ENCODE results near the gene ADARB1.

Gene ADARB1

DNA sequence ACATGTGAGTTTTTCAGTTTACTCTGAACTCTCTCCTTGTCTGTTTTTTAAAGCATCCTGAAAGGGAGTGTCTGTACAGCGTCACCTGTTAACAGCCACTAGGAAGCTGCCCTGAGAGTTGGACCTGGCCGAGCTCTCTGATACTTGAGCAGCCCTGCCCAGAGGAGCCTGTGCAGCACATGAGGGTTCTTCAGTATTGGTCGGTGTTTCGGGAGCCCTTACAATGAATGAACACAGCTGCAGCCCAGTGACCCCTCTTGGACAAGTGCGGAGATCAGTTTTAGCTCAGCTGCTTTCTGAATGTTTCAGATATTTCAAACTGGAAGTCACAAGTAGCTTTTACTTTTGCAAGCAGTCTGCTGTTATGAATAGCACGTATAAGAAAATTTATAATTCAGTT is 39.2 kb downstream of the ADARB1 start:
- in situ Hi-C loops (cut with HindIII; ENCODE audit: low sequenced_read_pairs) = no loop called here

GRCh38 chr21:45114072-45114471 is 39.7 kb downstream of the ADARB1 start:
- in situ Hi-C loops (cut with HindIII; ENCODE audit: low sequenced_read_pairs) = no loop called here

DNA sequence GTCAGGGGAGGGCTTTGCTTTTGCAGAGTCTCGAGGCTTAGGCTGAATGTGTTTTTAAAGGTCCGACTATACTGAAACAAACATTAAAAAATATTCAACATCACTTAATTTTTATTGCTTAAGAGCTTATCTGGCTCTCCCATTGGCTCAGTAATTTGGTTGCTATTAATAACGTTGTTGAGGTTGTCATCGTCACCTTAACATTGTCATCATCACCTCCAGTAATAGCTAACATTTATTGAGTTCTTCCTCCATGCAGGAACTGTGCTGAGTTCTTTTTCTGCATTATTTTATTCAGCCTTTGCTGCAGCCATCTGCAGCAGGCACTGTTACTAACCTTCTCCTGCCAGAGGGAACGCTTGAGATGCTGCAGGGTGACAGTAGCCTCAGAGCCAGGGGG is 40.1 kb downstream of the ADARB1 start:
- in situ Hi-C loops (cut with HindIII; ENCODE audit: low sequenced_read_pairs) = no loop called here

GRCh38 chr21:45115141-45115540 is 40.8 kb downstream of the ADARB1 start:
- in situ Hi-C loops (cut with HindIII; ENCODE audit: low sequenced_read_pairs) = loop anchor here (5.0 kb wide), 2 partner anchors 43 to 308 kb away; partner anchors contain the start of gene ADARB1

DNA sequence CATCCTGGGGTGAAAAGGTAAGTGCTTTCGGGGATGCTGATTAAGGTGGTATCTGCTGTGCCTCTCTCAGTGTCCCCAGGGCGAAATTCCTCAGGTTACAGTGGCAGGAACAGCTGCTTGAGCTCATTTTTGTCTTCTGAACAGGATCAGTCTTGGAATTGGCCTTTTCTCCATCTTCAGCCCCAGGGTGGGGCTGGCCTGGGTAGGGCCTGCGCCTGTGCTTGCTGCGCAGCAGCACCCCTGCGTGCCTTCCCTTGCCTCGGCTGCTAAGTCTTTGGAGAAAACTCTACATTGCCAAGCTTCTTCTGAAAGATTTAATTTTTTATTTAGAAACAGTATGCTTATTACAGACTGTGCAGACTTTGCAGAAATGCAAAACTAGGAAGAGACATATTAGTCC is 41.7 kb downstream of the ADARB1 start:
- in situ Hi-C loops (cut with HindIII; ENCODE audit: low sequenced_read_pairs) = loop anchor here (5.0 kb wide), 2 partner anchors 44 to 309 kb away; partner anchors contain the start of gene ADARB1

DNA sequence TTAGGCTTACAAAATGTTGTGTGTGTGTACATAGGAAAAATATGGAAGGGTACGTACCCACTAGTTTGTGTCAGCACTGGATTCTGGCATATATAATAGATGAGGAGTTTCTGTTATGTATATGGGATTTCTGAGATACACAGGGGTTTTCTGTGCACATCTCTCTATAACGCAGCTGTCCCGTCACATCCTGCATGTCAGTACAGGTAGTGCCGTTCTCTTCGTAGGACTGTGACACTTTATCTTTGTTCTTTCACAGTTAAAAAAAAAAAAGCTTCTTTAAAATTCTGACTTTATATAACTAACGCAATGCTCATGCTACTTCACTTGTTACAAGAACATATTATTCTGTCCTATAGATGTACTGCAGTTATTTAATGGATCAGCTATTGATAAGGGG is 42.9 kb downstream of the ADARB1 start:
- in situ Hi-C loops (cut with HindIII; ENCODE audit: low sequenced_read_pairs) = loop anchor here (5.0 kb wide), 2 partner anchors 45 to 310 kb away; partner anchors contain the start of gene ADARB1

DNA sequence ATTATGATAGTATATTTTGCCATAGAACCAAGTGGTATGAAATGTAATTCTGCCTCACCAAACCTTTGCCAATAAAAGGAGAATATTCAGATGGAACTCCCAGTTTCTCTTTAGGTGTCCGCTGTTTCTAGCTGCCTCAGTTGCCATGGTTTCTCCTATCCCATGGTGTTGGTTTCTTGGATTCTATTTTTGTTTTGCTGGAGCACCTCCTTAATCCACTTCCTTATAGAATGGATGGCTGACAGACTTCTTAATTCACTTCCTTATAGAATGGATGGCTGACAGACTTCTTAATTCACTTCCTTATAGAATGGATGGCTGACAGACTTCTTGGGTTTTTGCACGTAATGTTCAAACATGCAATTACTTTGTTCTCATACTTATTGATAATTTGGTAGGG is 43.7 kb downstream of the ADARB1 start:
- in situ Hi-C loops (cut with HindIII; ENCODE audit: low sequenced_read_pairs) = loop anchor here (5.0 kb wide), 2 partner anchors 46 to 311 kb away; partner anchors contain the start of gene ADARB1

DNA sequence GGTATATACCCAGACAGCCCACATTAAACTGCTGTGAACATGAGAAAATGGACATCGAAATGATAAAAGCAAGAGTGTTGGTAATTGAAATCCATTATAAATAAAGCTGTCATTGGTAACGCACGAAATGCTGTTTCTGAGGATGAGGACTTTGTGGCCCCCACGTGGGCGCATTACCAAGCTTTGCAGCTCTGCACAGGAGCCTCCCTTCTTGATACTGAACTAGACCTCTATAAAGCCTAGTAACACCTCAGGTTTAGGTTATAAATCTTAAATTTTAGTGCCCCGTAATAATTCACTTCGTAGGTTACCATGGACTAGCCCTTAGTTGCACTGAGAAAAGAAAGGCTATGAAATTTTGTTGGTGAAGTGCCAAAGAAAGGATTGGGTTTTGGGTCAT is 45.4 kb downstream of the ADARB1 start:
- in situ Hi-C loops (cut with HindIII; ENCODE audit: low sequenced_read_pairs) = loop anchor here (5.0 kb wide), 2 partner anchors 48 to 313 kb away; partner anchors contain the start of gene ADARB1

DNA sequence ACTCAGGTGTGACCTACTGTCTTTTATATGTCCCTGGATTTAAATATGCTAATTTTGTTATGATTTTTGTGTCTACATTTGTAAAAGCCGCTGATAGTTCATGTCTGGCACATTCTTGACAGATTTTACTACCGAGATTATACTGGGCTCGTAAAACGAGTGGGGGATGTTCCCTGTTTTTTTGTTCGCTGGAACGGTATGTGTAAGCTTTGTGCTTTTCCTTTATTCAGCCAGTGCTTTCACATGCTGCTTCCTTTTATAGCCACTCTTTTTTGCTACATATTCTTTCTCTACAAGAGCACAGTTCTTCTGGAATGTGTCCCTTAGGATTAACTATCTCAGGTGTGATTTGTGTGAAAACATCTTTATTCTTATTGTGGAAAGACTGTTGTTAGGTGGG is 46.6 kb downstream of the ADARB1 start:
- in situ Hi-C loops (cut with HindIII; ENCODE audit: low sequenced_read_pairs) = no loop called here

- in situ Hi-C loops (cut with HindIII; ENCODE audit: low sequenced_read_pairs) = no loop called here
Measured at GRCh38 chr21:45122030-45122429, 47.6 kb downstream of the ADARB1 start.

DNA sequence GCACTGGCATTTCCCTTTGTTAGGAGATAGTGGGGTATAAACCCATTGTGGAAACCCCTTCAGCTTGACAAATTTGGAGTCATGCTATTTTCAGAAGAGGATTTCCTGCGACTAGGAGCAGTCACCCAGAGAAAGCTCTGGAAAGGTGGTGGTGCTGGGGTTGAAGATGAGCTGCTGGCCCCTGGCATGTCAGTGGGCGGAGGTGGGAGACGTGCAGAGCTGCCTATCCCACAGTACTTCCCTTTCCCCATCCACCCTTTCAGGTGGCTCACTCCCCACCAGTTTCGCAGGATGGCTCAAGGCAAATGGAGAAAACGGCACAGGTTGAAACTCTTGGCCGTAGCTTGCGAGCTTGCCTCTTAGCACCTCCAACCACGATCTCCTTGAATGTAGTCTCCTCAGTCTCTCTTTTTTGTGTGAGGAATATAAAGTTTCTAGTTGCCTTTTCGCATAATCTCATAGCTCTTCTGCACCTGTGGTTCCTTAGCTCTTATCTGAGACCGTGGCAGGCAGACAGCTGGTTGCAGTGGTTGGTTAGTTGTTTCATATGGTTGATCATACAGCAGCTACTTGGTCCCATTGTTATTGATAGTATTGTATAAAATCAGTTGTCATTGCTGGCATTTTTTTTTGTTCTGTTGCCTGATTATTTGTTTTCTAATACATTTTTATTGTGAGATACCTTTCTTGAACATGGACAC is 48.2 kb downstream of the ADARB1 start:
- in situ Hi-C loops (cut with HindIII; ENCODE audit: low sequenced_read_pairs) = no loop called here

DNA sequence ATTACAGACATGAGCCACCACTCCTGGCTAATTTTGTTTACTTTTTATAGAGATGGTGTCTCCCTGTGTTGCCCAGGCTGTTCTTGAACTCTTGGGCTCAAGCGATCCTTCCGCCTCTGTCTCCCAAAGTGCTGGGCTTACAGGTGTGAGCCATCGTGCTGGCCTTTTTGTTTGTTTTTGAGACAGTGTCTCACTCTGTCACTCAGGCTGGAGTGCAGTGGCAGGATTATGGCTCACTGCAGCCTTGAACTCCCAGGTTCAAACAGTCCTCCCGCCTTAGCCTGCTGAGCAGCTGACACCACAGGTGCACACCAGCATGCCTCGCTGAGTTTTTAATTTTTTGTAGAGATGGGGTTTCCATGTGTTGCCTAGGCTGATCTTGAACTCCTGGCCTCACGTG is 49.1 kb downstream of the ADARB1 start:
- in situ Hi-C loops (cut with HindIII; ENCODE audit: low sequenced_read_pairs) = no loop called here

GRCh38 chr21:45124596-45124995 is 50.2 kb downstream of the ADARB1 start:
- in situ Hi-C loops (cut with HindIII; ENCODE audit: low sequenced_read_pairs) = no loop called here

DNA sequence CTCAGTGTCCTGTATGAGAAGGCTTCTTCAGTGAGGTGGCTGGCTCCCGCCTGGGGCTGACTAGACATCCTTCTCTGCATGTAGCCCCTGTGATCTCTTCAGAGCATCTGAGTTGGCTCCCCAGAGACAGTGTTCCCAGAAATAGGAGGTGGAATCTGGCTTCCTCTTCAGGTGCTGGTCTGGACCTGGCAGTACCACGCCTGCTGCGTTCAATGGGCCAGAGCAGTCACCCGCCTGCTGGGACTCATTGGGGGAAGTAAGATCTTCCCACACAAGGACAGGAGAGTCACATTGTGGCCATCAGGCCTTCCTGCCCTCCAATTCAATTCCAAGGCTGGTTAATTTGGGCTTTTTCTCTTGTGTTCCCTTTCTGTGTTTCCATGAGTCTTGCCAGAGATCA is 51.0 kb downstream of the ADARB1 start:
- in situ Hi-C loops (cut with HindIII; ENCODE audit: low sequenced_read_pairs) = loop anchor here (5.0 kb wide), 2 partner anchors 113 to 178 kb away; no protein-coding TSS in a partner anchor

- in situ Hi-C loops (cut with HindIII; ENCODE audit: low sequenced_read_pairs) = loop anchor here (5.0 kb wide), 2 partner anchors 114 to 179 kb away; no protein-coding TSS in a partner anchor
Measured at GRCh38 chr21:45126204-45126626, 51.8 kb downstream of the ADARB1 start.

GRCh38 chr21:45126983-45127382 is 52.6 kb downstream of the ADARB1 start:
- in situ Hi-C loops (cut with HindIII; ENCODE audit: low sequenced_read_pairs) = loop anchor here (5.0 kb wide), 2 partner anchors 115 to 180 kb away; no protein-coding TSS in a partner anchor

- in situ Hi-C loops (cut with HindIII; ENCODE audit: low sequenced_read_pairs) = loop anchor here (5.0 kb wide), 2 partner anchors 116 to 181 kb away; no protein-coding TSS in a partner anchor
Measured at GRCh38 chr21:45127937-45128336, 53.6 kb downstream of the ADARB1 start.

DNA sequence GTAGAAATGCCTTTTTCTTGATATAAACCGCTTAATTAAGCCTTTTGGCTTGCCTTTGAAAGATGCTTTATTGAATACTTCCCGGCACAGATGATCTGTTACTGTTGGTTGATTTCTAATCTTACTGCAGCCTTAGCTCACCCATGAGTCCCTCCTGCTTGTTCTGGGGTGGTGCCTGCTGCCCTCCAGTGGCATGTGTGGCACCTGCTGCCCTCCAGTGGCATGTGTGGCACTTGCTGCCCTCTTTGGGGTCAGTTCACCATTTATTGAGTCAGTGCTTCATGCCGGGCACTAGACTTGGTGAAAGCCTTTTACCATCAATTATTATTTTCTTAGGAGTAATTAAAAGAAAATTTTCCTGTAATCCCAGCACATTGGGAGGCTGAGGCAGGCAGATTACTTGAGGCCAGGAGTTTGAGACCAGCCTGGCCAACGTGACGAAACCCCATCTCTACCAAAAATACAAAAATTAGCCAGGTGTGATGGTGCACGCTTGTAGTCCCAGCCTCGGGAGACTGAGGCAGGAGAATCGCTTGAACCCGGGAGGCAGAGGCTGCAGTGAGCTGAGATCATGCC is 54.3 kb downstream of the ADARB1 start:
- in situ Hi-C loops (cut with HindIII; ENCODE audit: low sequenced_read_pairs) = loop anchor here (5.0 kb wide), 2 partner anchors 116 to 181 kb away; no protein-coding TSS in a partner anchor

DNA sequence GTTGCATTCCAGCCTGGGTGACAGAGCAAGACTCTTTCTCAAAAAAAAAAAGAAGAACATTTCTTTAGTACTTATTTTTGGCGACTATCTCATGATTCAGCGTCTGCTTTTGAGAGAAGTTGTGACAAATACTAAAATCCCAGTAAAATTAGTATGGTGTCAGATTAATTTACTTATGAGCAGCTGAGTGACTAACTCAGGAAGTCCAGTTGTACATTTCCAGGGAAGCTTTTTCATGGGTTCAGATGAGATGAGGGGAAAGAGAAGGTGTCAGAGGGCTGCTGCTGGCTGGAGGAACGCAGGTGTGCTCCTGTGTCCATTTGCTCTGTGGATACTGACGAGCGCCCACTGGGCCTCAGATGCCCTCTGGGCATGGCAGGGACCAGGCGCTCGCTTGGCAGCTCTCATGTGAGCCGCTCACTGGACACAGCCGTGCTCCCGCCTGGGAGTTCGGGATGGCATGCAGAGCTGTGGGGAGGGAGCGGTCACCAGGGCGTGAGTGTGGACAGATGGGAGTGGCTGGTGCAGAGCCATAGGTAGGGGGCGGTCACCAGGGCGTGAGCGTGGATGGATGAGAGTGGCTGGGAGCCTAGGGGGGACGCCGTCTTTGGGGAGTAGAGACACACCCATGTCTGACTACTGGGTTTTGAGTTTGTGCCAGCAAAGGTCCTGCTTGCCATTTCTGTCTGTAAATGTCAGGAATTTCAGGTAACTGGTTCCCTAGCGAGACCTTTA is 55.0 kb downstream of the ADARB1 start:
- in situ Hi-C loops (cut with HindIII; ENCODE audit: low sequenced_read_pairs) = loop anchor here (5.0 kb wide), 2 partner anchors 117 to 182 kb away; no protein-coding TSS in a partner anchor

DNA sequence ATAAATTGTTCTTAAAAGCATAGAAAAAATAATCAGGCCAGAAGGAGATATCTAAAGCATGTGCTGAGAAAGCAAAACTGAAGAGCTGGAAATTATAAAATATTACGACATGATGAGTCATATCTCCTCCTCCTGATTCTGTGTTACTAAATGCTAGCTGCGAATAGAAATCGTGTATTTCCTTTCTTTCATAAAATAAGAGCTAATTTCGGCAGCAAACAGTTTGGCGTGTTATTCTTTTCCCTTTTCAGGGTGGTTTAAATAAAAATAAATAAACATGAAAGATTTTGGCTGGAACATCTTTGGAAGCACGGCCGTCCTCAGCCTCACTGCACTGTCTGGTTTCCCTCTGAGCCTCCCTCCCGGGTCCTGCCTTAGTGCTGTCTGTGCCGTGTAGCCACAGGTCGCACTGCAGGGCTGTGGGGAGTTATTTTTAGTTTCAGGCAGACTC is 56.0 kb downstream of the ADARB1 start:
- in situ Hi-C loops (cut with HindIII; ENCODE audit: low sequenced_read_pairs) = loop anchor here (5.0 kb wide), 1 partner anchor 43 kb away; no protein-coding TSS in a partner anchor

GRCh38 chr21:45131537-45131999 is 57.2 kb downstream of the ADARB1 start:
- in situ Hi-C loops (cut with HindIII; ENCODE audit: low sequenced_read_pairs) = loop anchor here (5.0 kb wide), 1 partner anchor 44 kb away; no protein-coding TSS in a partner anchor

Measured in endothelial cell of hepatic sinusoid (primary cell).